Mesodermal cell (in vitro differentiated cells): ENCODE data around the gene SLC38A5. TPM values are rescaled to one million over a fixed set of nuclear protein-coding genes. Genes with fewer than 3 reads are reported as not detected.
"Not testable (repeated sequence)": the region's sequence is repeated elsewhere in the genome, so short reads cannot be mapped to it uniquely, and the experiment has no call there.

Source experiments
- H3K27ac ChIP-seq: 2 replicates; pipeline ENCODE4 v1.7.0; 2013; ENCODE audit warnings: mild to moderate bottlenecking, low read depth, low read length, moderate library complexity; ENCODE audit not compliant: severe bottlenecking
- H3K36me3 ChIP-seq: 2 replicates; pipeline ENCODE4 v1.7.1; 2013; ENCODE audit warnings: mild to moderate bottlenecking, low read length, moderate library complexity; ENCODE audit not compliant: control insufficient read depth, insufficient read depth
- H3K4me1 ChIP-seq: one replicate; pipeline ENCODE4 v1.7.1; 2013; ENCODE audit warnings: mild to moderate bottlenecking, low read length; ENCODE audit not compliant: insufficient read depth, control insufficient read depth, poor library complexity, severe bottlenecking
- H3K4me3 ChIP-seq: 2 replicates; pipeline ENCODE4 v1.7.0; 2013; ENCODE audit warnings: low read length, control low read depth, mild to moderate bottlenecking; ENCODE audit not compliant: insufficient read depth, poor library complexity, severe bottlenecking; ENCODE audit errors: extremely low read depth
- H3K9me3 ChIP-seq: 2 replicates; pipeline ENCODE4 v1.7.1; 2013; ENCODE audit warnings: mild to moderate bottlenecking, low read length, moderate library complexity; ENCODE audit not compliant: control insufficient read depth
- WGBS, 2 experiments: methylation state at CpG; one replicate each; pipeline ENCODE4 v1.1.5; 2013; ENCODE audit warnings: missing lambda C conversion rate in 2 of 2; ENCODE audit not compliant: insufficient coverage in 2 of 2; 5-methylcytosine and 5-hydroxymethylcytosine counted together
- polyA plus RNA-seq, 2 experiments: library from polyadenylated mRNA; stranded (reverse); fragments of 50-300 nt; gene quantifications; one replicate each; pipeline ENCODE4 v1.2.3, GENCODE V29; 2013

SLC38A5 gene
- polyA plus RNA-seq (2013, experiment 1 of 2): 7.7 TPM
- polyA plus RNA-seq (2013, experiment 2 of 2): 3.4 TPM

DNA sequence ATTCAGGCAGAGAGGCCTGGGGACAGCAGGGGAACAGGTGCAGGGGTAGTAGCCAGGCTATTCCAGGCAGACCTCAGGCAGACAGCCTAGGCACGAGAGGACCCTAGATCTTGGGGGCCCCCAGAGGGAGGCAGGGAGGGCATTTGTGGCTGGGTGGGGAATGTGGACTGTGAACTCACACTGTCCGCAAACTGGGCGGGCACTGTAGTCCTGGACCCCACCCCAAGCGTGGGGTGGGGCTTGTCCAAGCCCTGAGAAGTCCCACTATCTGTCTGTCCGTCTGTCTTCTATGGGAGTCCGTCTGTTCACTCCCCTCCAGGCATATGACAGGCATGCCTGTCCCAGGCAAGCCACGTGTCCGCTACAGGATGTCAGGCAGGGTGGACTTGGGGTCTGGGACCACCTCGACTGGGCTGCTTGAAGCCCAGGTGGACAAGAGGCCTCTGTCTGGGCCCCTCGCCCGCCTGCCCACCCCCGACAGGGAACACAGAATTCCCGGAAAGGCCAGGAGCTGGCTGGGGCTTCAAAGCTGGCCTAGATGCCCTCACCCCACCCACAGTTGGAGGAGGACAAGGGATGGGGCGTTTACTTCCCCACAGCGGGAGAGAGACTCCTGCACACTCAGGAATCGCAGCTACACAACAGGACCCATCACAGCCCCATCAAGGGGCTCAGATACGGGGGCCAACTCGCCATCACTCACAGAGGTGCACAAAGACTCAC is at the start of gene SLC38A5:
TSS of gene SLC38A5 (minus strand) at position 151 of the 723 bp plus-strand sequence. CDS start 2,336 bp downstream, outside the sequence.
- Histone ChIP-seq H3K9me3 (no peaks in the 10 kb centered on the region), H3K36me3 (no peaks in the 10 kb centered on the region), H3K4me1 (peaks cover 9% of the 10 kb centered on the region), H3K4me3 (peak within 1 kb of the TSS; percentile 11), H3K27ac (no peak within 1 kb of the TSS)
- WGBS, 2 experiments: 95 to 97% methylated on average over 4 to 6 of the region's 18 CpGs

DNA sequence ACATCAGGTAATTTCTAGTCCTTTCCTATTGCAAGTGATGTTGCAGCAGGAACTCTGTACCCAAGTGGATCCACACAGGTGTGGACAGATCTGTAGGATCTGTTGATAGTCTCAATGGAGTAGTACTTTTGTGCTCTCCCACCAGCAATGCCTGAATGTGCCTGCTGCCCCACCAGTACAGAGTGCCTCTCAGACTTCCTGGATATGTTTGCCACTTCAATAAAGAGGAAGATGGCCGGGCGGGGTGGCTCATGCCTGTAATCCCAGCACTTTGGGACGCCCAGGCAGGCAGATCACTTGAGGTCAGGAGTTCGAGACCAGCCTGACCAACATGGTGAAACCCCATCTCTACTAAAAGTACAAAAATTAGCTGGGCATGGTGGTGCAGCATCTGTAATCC is 49.4 kb upstream of the SLC38A5 start:
- not testable (repeated sequence) for H3K4me1 ChIP-seq, H3K27ac ChIP-seq, H3K9me3 ChIP-seq, H3K4me3 ChIP-seq
- H3K36me3 ChIP-seq: peaks cover 16% of the 10 kb centered on the region
- WGBS, 2 experiments: 80% methylated on average over 1 of the region's 4 CpGs; no CpG with 5 or more reads in 1 of the 2 experiments

DNA sequence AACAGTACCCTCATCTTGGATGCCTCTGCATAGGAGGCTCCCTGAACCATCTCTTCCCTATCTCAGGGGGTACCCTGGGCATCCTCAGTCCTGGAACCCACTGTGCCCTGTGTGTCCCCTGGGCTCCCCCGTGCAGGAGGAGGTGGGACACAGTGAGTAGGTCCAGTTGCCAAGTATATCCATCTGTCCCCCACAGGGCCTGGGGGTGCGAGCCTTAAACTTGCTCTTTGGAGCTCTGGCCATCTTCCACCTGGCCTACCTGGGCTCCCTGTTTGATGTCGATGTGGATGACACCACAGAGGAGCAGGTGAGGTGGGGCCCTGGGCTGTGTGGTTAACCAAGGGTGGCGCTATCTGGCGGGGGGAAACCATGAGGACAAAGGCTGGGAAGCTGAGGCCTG is 46.9 kb upstream of the SLC38A5 start:
- peaks cover 11% of the 10 kb centered on the region for H3K36me3 ChIP-seq
- H3K9me3 ChIP-seq: no peaks in the 10 kb centered on the region
- H3K27ac ChIP-seq: no peak overlapping the region
- no CpG with 5 or more reads among the region's 5 CpGs for WGBS, 2 experiments
- no peak overlapping the region for H3K4me3 ChIP-seq
- peaks cover 3% of the 10 kb centered on the region for H3K4me1 ChIP-seq

DNA sequence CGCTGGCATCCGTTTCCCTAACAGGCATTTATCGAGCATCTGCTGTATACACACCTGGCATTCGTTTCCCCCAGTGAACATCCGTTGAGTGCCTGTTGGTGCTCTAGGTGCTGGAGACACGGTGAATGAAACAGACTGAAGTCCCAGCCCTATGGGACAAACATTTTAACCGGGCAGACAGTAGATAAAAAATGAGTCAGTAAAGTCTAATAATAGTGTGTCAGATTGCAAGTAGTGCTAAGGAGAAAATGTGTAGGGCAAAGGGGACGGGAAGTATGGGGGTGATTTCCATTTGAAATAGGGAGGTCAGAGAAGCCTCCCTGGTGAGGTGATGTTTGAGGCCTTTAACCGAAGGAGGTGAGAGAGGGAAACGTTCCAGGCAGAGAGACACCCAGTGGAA is 46.2 kb upstream of the SLC38A5 start:
- no peak overlapping the region for H3K4me3 ChIP-seq
- H3K9me3 ChIP-seq: no peaks in the 10 kb centered on the region
- 76 to 93% methylated on average over 5 to 10 of the region's 10 CpGs for WGBS, 2 experiments
- H3K4me1 ChIP-seq: peaks cover 3% of the 10 kb centered on the region
- no peak overlapping the region for H3K27ac ChIP-seq
- peaks cover 11% of the 10 kb centered on the region for H3K36me3 ChIP-seq

DNA sequence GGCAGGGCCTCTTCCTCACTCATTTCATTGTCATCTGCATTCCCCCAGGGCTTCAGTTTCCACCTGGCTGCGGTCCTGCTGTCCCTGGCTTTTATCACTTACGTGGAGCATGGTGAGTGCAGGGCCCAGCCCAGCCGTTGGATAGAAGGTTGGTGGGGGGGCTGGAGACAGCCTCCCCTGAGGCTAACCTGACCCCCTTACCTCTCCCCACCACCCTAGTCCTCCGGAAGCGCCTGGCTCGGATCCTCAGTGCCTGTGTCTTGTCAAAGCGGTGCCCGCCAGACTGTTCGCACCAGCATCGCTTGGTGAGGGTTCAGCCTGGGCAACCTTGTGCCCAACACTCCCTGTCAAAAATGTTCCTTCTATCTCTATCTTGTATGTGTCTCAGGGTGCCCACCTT is 45.8 kb upstream of the SLC38A5 start:
- peaks cover 11% of the 10 kb centered on the region for H3K36me3 ChIP-seq
- H3K4me3 ChIP-seq: no peak overlapping the region
- no peak overlapping the region for H3K27ac ChIP-seq
- H3K4me1 ChIP-seq: peaks cover 3% of the 10 kb centered on the region
- H3K9me3 ChIP-seq: no peaks in the 10 kb centered on the region
- WGBS, 2 experiments: 78 to 90% methylated on average over 2 to 4 of the region's 10 CpGs

DNA sequence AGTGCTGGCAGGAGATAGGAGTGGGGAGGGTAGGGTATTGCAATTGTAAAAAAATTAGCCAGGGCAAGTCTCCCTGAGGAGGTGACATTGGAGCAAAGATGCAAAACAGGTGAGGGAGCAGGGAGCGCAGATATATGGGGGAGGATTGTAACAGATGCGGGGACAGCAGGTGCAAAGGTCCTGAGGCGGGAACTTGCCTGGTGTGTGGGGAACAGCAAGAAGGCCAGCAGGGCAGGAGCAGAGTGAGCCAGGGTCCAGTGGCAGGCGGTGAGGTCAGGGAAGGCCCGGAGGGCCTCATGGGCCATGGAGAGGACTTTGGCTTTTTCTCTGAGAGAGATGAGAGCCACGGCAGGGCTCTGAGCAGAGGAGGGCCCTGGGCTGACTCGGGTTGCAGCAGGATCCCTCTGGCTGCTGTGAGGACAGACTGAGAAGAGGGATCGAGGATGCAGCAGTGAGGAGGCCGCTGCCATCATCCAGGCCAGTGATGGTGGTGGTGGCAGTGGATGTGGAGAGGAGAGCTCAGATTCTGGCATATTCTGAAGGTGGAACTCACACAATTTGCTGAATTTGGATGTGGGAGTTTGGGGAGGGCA is 44.9 kb upstream of the SLC38A5 start:
- Histone ChIP-seq H3K4me3 (no peak overlapping the region), H3K27ac (no peak overlapping the region), H3K36me3 (peaks cover 11% of the 10 kb centered on the region), H3K9me3 (no peaks in the 10 kb centered on the region), H3K4me1 (peaks cover 3% of the 10 kb centered on the region)
- WGBS, 2 experiments: 97% methylated on average over 6 of the region's 9 CpGs; no CpG with 5 or more reads in 1 of the 2 experiments

DNA sequence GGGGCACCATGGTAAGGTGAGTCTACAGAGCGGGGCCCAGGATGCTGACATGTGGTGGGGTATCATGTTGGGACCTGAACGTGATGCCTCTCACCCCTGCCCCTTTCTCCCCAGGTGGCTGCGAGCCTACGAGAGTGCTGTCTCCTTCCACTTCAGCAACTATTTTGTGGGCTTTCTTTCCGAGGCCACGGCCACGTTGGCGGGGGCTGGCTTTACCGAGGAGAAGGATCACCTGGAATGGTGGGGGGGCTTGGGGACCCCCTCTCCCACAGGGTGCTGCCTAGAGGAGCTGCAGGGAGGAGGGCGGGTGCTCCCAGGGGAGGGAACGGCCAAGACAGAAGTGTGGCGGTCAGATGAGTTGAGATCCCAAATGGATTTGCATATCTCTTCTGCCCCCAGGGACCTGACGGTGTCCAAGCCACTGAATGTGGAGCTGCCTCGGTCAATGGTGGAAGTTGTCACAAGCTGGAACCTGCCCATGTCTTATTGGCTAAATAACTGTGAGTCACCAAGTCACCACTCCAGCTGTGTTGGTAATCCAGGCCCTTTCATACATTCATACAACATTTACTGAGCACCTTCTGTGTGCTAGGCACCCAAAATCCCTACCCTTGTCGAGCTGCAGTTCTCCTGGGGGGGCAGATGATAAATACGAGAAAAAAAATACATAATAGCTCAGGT is 44.2 kb upstream of the SLC38A5 start:
- Histone ChIP-seq H3K36me3 (peaks cover 11% of the 10 kb centered on the region), H3K4me3 (no peak overlapping the region), H3K4me1 (peaks cover 3% of the 10 kb centered on the region), H3K9me3 (no peaks in the 10 kb centered on the region), H3K27ac (no peak overlapping the region)
- 96% methylated on average over 4 of the region's 16 CpGs; no CpG with 5 or more reads in 1 of the 2 experiments for WGBS, 2 experiments

DNA sequence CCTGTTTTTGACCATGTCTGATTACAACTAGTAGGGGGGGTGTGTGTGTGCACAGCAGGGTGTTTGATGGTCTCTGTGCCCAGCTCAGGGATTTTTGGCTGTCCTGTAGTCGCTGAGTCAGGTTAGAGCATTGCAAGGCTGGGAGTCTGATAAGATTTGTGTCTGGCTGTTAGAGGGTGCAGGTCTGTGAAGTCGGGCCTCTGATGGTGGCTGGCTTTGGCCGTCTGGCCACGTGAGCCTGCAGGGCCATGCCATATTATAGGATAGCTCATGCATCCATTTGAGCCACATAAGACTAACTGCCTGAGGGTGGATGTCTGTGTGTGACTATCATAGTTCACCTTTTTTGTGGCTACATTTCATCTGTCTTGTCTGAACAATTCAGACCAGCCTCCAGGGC is 43.6 kb upstream of the SLC38A5 start:
- Histone ChIP-seq H3K4me1 (peaks cover 3% of the 10 kb centered on the region), H3K9me3 (no peaks in the 10 kb centered on the region), H3K36me3 (peaks cover 11% of the 10 kb centered on the region), H3K4me3 (no peak overlapping the region), H3K27ac (no peak overlapping the region)
- no CpG with 5 or more reads among the region's 4 CpGs for WGBS, 2 experiments

DNA sequence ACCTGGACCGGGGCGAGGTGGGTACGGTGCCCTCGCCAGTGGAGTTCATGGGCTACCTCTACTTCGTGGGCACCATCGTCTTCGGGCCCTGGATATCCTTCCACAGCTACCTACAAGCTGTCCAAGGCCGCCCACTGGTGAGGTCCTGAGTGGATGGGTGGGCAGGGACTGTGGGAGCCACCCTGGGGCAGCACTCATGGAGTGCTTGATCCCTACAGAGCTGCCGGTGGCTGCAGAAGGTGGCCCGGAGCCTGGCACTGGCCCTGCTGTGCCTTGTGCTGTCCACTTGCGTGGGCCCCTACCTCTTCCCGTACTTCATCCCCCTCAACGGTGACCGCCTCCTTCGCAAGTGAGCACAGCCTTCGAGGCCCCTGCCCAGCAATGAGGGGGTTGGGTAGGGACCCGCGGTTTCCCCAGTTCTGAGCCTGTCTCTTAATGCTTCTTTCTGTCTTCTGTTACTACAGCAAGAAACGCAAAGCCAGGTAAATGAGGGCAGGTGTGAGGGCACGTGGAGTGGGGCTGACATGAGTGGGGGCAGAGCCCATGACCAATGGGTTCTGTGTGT is 42.4 kb upstream of the SLC38A5 start:
- Histone ChIP-seq H3K9me3 (no peaks in the 10 kb centered on the region), H3K36me3 (peaks cover 11% of the 10 kb centered on the region), H3K27ac (no peak overlapping the region), H3K4me3 (no peak overlapping the region), H3K4me1 (peaks cover 3% of the 10 kb centered on the region)
- 95 to 100% methylated on average over 3 to 4 of the region's 20 CpGs for WGBS, 2 experiments

DNA sequence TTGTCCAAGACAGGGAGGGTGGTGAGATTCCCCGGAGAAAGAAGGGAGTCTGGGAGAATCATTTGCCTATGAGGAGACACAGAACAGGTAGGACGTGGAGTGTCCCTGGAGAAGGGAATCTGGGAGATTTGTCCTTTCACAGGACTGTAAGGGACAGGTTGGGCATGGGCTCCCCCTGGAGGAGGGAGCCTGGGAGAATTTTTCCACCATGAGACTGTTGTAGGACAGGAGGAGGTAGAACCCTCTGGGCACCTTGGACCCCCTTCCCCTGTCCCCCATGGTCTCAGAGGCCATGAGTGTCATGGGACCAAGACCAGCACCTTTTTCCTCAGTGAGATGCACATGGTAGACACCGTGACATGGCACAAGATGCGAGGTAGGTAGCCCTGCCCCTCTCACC is 41.5 kb upstream of the SLC38A5 start:
- Histone ChIP-seq H3K9me3 (no peaks in the 10 kb centered on the region), H3K27ac (no peak overlapping the region), H3K4me3 (no peak overlapping the region), H3K36me3 (peaks cover 8% of the 10 kb centered on the region), H3K4me1 (peaks cover 3% of the 10 kb centered on the region)
- 71 to 83% methylated on average over 2 to 3 of the region's 4 CpGs for WGBS, 2 experiments
